GM12891 (cell line): ENCODE data around the gene COL5A1. TPM values are rescaled to one million over a fixed set of nuclear protein-coding genes. Genes with fewer than 3 reads are reported as not detected.

Experiments used
- DNase-seq: peaks from one replicate; pipeline ENCODE4 v3.0.0; 2011; ENCODE audit warnings: low spot score; ENCODE audit not compliant: insufficient read length
- FAIRE-seq: peaks from 2 replicates; lab custom pipeline; 2011; peaks lifted over from hg19 to GRCh38; lab: Jason Lieb, UNC
- PAX5 ChIP-seq: IDR thresholded peaks from 2 replicates; pipeline ENCODE4 v1.6.1; 2011; ENCODE audit warnings: low read length, moderate library complexity, mild to moderate bottlenecking; ENCODE audit not compliant: insufficient read depth, severe bottlenecking
- POLR2A ChIP-seq: IDR thresholded peaks from 2 replicates; pipeline ENCODE4 v1.6.1; 2011; ENCODE audit warnings: low read depth, low read length, control low read depth
- POLR2AphosphoS5 ChIP-seq: IDR thresholded peaks from 2 replicates; pipeline ENCODE4 v1.6.1; 2011; ENCODE audit warnings: low read depth, low read length, control low read depth
- POU2F2 ChIP-seq: IDR thresholded peaks from 2 replicates; pipeline ENCODE4 v1.6.1; 2011; ENCODE audit warnings: low read depth, mild to moderate bottlenecking, control low read depth, low read length, moderate library complexity
- SPI1 ChIP-seq: IDR thresholded peaks from 2 replicates; pipeline ENCODE4 v1.6.1; 2011; ENCODE audit warnings: low read depth, low read length, control low read depth
- TAF1 ChIP-seq: IDR thresholded peaks from 2 replicates; pipeline ENCODE4 v1.6.1; 2011; ENCODE audit warnings: low read depth, low read length, control low read depth
- polyA plus RNA-seq: library from polyadenylated mRNA; unstranded; fragments of >200 nt; gene quantifications from one replicate; pipeline ENCODE4 v1.2.1, GENCODE V29; 2012; ENCODE audit warnings: low read depth, missing spikeins, inconsistent platforms; ENCODE audit not compliant: missing spikeins

The COL5A1 gene
- 0.81 TPM for polyA plus RNA-seq

- no peak for FAIRE-seq
- TF ChIP-seq SPI1 = no peak
- no peak for TF ChIP-seq TAF1
- TF ChIP-seq POLR2A = no peak
- no peak for TF ChIP-seq POLR2AphosphoS5
- TF ChIP-seq POU2F2 = no peak
- TF ChIP-seq PAX5 = no peak
- no peak for DNase-seq
Measured at GRCh38 chr9:134641173-134641989, at the start of gene COL5A1. Gene COL5A1 (plus strand): TSS chr9:134641803. CDS start chr9:134642188, 385 bp downstream.

GRCh38 chr9:134592018-134592818 is 49.4 kb upstream of the COL5A1 start:
- FAIRE-seq = no peak
- DNase-seq = no peak
- TF ChIP-seq PAX5 (no peak), SPI1 (no peak), TAF1 (no peak), POLR2AphosphoS5 (no peak), POLR2A (no peak), POU2F2 (no peak)

GRCh38 chr9:134592819-134593200 is 48.8 kb upstream of the COL5A1 start:
- no peak for FAIRE-seq
- DNase-seq = no peak
- TF ChIP-seq POU2F2 (no peak), TAF1 (no peak), POLR2A (no peak), POLR2AphosphoS5 (no peak), SPI1 (no peak), PAX5 (no peak)

GRCh38 chr9:134593286-134594077 is 48.1 kb upstream of the COL5A1 start:
- no peak for FAIRE-seq
- TF ChIP-seq SPI1 (no peak), TAF1 (no peak)
- no peak for DNase-seq

DNA sequence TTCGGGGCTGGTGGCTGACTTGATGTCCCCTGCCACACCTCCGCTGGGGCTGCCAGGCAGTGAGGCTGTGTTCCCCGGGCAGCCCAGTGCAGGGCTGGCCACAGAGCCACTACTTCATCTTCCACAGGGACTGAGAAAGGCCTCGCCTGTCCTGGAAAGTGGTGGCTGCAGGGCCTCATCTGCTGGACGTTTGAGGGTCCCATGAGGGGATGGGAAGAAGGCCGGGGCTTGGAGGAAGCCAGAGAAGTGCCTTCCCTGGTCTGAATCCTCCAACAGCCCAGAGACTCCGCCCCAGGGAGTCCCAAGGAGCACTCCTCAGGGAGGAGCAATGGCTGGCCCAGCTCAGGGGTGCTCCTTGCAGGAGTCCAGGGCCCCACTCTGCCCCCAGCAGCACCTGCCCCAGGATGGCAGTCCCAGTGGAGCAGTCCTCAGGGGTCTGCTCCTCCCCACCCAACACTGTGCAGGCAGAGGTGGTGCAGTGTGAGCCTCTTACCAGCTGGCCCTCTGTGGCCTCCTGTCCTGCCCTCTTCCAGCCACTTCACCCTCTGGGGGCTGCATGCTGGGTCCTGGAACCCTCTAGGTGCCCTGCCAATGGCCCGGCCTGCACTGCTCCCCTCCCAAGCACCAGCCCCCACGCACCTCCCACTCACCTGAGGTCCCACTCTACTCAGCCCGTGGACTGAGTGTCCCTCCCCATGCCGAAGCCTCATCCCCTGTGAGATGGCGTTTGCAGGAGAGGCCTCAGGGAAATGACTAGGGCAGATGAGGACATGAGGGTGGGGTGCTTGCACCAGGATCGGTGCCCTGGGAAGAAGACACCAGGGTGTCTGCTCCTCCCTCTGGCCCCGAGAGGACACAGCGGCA is 47.3 kb upstream of the COL5A1 start:
- TF ChIP-seq POU2F2 = no peak
- TF ChIP-seq SPI1 = no peak
- no peak for TF ChIP-seq POLR2A
- TF ChIP-seq PAX5 = no peak
- no peak for TF ChIP-seq POLR2AphosphoS5
- no peak for TF ChIP-seq TAF1
- no peak for DNase-seq
- no peak for FAIRE-seq

DNA sequence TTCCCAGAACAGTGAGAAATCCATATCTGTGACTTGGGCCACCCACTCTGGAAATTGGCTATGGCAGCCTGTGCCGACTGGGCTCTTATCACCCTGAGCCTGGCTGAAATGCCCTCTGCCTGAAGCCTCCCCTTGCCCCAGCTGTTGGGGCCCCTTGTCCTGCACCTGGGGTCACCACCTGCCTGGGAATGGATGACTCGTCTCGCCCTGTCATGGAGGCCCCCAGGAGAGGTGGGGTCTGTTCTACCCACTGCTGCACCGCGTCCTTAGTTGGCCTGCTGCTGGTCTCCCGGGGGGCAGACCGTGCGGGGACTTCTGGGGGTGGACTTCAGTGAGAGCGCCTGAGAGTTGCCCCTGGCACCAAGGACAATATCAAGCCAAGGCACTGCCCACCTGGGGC is 46.6 kb upstream of the COL5A1 start:
- FAIRE-seq = no peak
- DNase-seq = no peak
- TF ChIP-seq POLR2A = no peak
- no peak for TF ChIP-seq POLR2AphosphoS5
- no peak for TF ChIP-seq PAX5
- TF ChIP-seq TAF1 = no peak
- TF ChIP-seq POU2F2 = no peak
- no peak for TF ChIP-seq SPI1

DNA sequence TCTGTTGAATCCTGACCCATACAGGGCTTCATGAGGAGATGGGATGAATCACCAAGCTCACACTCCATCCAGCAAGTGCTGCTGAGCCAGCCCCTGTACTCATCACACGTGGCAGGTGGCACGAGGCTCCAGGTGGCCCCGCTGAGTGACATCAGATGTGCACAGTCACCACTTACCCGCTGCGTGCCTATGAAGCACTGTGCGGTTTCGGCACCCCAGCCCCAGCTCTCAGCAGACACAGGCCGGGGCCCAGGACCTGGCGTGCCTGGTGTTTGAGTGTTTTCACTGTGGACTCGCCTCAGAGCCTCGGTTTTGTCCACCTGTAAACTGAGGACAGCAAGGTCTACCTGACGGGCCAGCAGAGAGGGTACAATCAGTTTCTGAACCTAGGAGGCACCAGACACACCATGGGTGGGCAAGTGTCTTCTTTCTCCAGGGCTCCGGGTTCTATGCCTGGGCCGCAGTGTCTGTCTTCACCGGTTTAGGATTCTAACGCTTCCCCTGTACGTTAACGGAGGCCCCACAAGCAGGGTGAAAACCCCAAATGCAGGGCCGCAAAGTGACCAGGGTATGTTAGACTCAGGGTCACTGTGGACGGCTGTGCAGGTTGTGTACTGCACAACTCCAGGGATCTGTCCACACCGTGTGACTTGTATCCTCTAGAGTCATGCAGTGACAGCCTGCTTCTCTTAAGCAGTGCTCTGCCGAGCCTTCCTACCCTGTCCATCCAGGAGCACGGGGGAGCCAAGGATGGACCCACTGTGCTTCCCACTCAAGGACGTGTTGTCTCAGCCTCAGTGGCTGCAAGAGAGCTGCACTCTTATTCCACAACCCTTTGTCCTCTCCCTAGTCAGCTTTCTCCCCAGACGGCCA is 44.3 kb upstream of the COL5A1 start:
- TF ChIP-seq PAX5 = no peak
- TF ChIP-seq POLR2A = no peak
- TF ChIP-seq POLR2AphosphoS5 = no peak
- TF ChIP-seq POU2F2 = no peak
- TF ChIP-seq TAF1 = no peak
- TF ChIP-seq SPI1 = no peak
- DNase-seq = no peak
- no peak for FAIRE-seq
